ENCODE measurements around the gene RPH3AL. TPM values are rescaled to one million over a fixed set of nuclear protein-coding genes. Genes with fewer than 3 reads are reported as not detected.

The RPH3AL gene
- total and polyA plus RNA-seq, 2 of the 8 experiments (the other 6 are each of a cell fraction or from before 2014, with no cell fraction given): 5.6 to 5.8 TPM

- Histone ChIP-seq H3K27ac (ENCODE audit: low read depth, low read length) (no peak overlapping the region), H4K20me1 (replicated peaks in 1 of 2; ENCODE audit: control insufficient read depth in 1 of 2, insufficient read depth in 2 of 2, low read length in 2 of 2) (peaks cover 0 to 3% of the 10 kb centered on the region in 2 experiments), H2BK120ac (replicated peaks; ENCODE audit: low read depth, low read length) (no peak overlapping the region), H2AFZ (ENCODE audit: low read length) (no peak overlapping the region), H3K4me2 (ENCODE audit: insufficient read depth in 1 of 2, low read depth in 2 of 2, low read length in 2 of 2) (no peak overlapping the region), H3K79me2 (ENCODE audit: control insufficient read depth in 1 of 2, insufficient read depth in 2 of 2, low read length in 2 of 2) (no peaks in the 10 kb centered on the region), H3K4me3 (ENCODE audit: extremely low read depth in 1 of 4, insufficient read depth in 2 of 4, low read depth in 3 of 4, low read length in 4 of 4) (no peak overlapping the region), H3K23me2 (ENCODE audit: low read depth, low read length) (peaks cover 5% of the 10 kb centered on the region; the same call in 1 of the 2 replicates), H4K5ac (ENCODE audit: insufficient read length, low read depth, low read length) (no peak overlapping the region), H4K91ac (replicated peaks; ENCODE audit: insufficient read length, low read length) (no peak overlapping the region), H3K36me3 (ENCODE audit: control insufficient read depth in 2 of 4, insufficient read depth in 4 of 4, low read length in 3 of 4) (no peaks in the 10 kb centered on the region), H3K4ac (replicated peaks; ENCODE audit: insufficient read length, low read depth, low read length) (no peak overlapping the region), H3K14ac (ENCODE audit: insufficient read length) (no peak overlapping the region), H3K4me1 (replicated peaks in 1 of 4; ENCODE audit: control insufficient read depth in 3 of 4, insufficient read depth in 4 of 4, low read length in 3 of 4) (peaks cover 0 to 2% (median 0%) of the 10 kb centered on the region in 4 experiments; a peak in 3 of 7 replicates), H3K56ac (replicated peaks; ENCODE audit: insufficient read length, low read depth, low read length) (no peak overlapping the region), H2BK15ac (ENCODE audit: low read length) (no peak overlapping the region), H4K8ac (ENCODE audit: extremely low read depth, insufficient read depth, low read length) (no peak overlapping the region; the same call in 1 of the 2 replicates), H3K9ac (replicated peaks in 1 of 4; ENCODE audit: extremely low read depth in 1 of 4, low read depth in 3 of 4, low read length in 3 of 4) (no peak overlapping the region), H2BK20ac (ENCODE audit: low read length) (no peak overlapping the region), H3K9me3 (ENCODE audit: insufficient read depth in 2 of 2, low read depth in 1 of 2, low read length in 1 of 2) (no peaks in the 10 kb centered on the region), H3K27me3 (replicated peaks in 1 of 4; ENCODE audit: control insufficient read depth in 3 of 4, extremely low read depth in 1 of 4, insufficient read depth in 3 of 4, low read length in 3 of 4) (no peaks in the 10 kb centered on the region), H2BK12ac (ENCODE audit: low read depth, low read length) (no peak overlapping the region), H2BK5ac (ENCODE audit: low read depth, low read length) (no peak overlapping the region), H2AK5ac (ENCODE audit: low read depth, low read length) (no peak overlapping the region), H3K18ac (ENCODE audit: extremely low read depth, low read length) (no peak overlapping the region), H3K23ac (ENCODE audit: insufficient read length) (no peak overlapping the region), H3K79me1 (ENCODE audit: low read depth, low read length) (no peaks in the 10 kb centered on the region)
- no peak for TF ChIP-seq TBP (IDR thresholded peaks at IDR 0.05; ENCODE audit: low read depth, low read length)
- FAIRE-seq (no peak), DNase-seq (ENCODE audit: low read depth in 1 of 2, low spot score in 2 of 2) (no peak)
- WGBS, 2 experiments (ENCODE audit: extremely low coverage in 1 of 2, insufficient coverage in 1 of 2, insufficient read length in 1 of 2, insufficient replicate concordance in 2 of 2, low coverage in 1 of 2, low lambda C conversion rate in 2 of 2, missing lambda C conversion rate in 1 of 2): 79% methylated on average over 7 of the region's 7 CpGs; no CpG with 5 or more reads in 1 of the 2 experiments
- ChIA-PET POLR2A (ENCODE audit: partially characterized antibody) (interaction anchor here (0.6 kb wide), 1 partner anchor 441 kb away, joined by 4 read pairs; no protein-coding TSS in a partner anchor), CTCF (ENCODE audit: partially characterized antibody) (interaction anchor here (0.8 kb wide), 1 partner anchor 38 kb away, joined by 3 read pairs; no protein-coding TSS in a partner anchor)
Measured at GRCh38 chr17:343211-343610, 9.4 kb downstream of the RPH3AL start.

All from H1 (cell line).